Stimulated activated CD4-positive, alpha-beta T cell treated with anti-CD3 and anti-CD28 coated beads, Interleukin-1b, Interleukin-23, amount 100 ng/mL, for 48 hours (primary cell): ENCODE measurements around the gene KCNQ2.

ENCODE experiments used
- DNase-seq: peaks from one replicate; pipeline ENCODE4 v3.0.0-alpha.2; 2020

The KCNQ2 gene

DNA sequence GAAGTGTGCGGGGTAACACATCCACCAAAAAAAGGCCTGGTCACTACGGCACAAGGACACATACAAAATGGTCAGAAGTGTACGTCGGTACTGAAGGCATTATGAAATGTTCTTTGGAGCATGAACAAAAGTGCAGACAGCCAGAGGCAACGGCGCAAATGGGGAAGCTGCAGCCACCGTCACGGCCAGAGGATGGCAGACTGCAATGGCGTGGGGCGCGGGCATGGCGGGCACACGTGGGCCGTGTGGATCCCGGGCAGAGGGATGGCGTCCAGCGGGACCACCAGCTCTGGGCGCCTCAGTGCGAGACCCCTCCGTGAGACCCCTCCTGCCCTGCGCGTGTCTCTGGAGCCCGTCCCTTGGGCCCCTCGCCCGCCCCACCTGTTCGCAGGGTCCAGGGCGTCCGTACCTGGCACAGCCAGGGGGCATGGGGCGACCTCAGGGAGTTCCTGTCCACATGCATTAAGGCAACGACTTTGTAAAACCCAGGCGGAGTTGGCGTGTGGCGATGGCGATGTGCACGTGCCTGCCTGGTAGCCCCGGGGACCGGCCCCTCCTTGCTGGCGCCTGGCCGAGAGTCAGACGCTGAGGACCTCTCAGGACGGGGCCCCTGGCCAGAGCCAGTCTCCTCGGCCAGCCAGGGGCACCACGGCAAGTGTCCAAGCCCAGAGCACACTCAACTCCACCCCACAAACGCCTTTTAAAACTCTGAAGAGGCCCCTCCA lies 71.8 kb downstream of the KCNQ2 start:
- DNase-seq = no peak

DNA sequence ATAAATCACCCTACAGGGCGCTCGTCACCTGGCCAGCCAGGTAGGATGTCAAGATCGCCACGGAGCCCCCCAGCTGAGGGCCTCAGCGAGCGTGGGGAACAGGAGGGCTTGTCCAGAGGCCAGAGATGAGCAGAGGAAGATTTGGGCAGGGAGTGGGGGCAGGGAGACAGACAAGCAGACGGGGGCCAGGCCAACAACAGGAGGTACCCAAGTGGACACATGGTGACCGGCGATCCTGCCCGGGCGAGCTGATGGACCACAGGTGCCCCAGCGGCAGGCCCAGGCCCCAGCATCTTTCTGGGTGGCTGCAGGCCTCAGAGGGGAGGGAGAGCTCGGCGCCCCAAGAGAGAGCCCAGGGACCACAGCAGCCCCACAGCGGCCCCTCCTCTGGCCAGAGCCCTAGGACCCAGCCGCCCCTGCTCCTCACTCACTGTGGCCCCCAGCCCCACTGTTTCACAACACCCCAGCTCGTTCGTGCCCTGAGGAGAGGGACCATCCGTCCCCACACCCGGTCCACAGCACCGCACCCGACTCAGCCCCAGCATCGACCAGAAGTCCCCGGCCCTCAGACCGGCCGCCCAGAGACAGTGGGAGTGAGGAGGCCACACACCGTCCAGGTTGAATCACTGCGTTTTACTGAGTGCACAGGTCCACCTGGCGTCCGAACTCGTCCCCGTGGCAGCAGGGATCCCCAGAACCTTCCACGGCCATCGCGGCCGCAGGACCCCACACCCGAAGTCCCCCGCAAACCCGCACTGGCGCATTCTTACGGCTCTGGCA lies 72.7 kb downstream of the KCNQ2 start:
- DNase-seq = no peak

DNA sequence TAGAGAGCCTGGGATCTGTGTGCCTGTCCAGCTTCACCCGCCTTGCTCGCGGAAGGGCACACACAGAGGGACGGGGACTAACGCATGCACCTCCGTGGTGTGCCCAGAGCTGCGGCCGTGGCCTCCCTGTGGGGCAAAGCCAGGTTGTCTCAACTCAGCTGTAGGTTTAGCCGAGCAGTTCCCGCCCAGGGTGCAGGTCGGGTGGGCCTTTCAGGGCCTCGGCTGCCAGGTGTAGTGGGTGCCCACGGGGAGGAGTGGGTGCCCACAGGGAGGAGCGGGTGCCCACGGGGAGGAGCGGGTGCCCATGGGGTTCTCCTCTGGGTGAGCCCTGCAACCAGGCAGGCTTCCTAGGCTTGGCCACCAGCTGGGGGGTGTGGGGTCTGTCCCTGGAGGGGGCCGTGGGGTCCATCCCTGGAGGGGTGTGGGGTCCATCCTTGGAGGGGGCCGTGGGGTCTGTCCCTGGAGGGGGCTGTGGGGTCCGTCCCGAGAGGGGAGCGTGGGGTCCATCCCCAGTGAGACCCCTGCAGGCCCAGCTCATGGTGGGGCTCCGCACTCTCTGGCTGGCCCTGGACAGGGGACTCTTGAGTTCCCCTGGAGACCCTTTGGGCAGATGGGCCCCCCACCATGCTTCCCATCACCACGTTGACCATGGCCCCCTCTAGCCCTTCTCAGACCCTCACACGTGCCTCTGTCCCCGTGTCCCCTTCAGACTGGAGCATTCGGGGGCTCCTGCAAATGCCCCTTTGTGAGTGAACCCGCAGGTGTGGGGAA lies 73.5 kb downstream of the KCNQ2 start:
- DNase-seq = no peak

DNA sequence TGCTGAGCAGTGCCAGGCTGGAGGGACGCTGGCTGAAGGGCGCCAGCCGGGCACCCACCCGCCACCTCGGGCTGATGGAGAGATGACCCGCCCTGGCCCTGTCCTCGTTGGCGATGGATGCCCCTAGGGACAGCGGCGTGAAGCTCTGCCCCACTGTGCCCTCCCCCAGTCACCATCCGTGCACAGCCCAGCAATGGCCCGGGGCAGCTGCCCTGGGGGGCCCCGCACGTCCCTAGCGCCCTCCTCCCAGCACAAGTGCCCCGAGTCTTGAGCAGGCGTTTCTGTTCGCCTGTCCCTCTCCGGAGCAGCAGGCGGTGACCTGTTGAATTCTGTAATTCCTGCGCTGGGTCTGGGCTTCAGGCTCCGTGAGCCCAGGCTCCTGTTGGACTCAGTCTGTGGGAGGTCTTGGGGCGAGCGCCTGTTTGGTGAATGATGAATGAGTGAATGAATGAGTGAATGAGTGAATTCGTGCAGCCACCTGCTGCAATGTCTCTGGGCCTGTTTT lies 74.5 kb downstream of the KCNQ2 start:
- no peak for DNase-seq

DNA sequence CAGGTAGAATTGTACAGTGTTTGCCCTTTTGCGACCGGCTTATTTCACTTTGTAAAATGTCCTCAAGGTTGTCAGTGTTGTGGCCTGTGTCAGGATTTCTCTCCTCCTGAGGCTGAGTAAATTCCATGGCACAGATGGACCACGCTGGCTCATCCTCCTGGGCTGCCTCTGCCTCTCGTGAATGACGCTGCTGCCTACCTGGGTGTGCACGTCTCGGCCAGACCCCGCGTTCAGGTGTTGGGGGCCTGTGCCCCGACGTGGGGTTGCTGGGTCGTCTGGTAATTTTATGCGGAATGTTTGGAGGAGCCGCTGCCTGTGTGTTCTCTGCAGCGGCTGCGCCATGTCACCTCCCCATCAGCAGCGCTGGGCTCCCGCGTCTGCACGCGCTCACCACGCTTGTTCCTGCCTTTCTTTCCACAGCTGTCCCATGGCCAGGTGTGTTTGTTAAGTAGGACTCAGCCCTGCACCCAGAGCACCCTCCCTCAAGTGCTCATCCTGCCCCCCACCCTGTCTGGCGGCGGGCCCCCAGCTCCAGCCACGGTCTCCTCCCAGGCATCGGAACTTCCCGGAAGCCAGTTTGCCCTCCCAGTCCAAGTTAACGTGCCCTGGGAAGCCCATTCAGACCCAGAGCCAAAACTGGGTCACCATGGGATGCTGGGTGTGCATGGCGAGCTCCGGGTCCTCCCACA lies 75.2 kb downstream of the KCNQ2 start:
- no peak for DNase-seq

DNA sequence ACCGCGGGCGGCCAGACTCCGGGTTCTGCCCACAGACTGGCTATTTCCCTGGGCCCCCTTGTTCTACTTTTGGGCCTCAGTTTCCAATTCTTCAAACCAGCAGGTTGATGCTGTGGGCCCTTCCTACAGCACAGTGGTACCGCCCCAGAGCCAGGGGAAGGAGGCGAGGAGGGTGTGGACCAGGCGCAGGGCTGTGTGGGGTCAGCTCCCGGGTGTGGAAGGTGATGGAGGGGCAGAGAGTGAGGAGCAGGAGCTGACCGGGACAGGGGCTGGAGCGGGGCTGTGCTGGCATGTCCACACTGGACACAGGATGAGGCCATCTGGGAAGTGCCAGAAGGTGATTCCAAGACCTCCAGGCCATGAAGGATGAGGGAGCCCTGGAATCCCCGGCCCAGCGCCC lies 76.2 kb downstream of the KCNQ2 start:
- no peak for DNase-seq

DNA sequence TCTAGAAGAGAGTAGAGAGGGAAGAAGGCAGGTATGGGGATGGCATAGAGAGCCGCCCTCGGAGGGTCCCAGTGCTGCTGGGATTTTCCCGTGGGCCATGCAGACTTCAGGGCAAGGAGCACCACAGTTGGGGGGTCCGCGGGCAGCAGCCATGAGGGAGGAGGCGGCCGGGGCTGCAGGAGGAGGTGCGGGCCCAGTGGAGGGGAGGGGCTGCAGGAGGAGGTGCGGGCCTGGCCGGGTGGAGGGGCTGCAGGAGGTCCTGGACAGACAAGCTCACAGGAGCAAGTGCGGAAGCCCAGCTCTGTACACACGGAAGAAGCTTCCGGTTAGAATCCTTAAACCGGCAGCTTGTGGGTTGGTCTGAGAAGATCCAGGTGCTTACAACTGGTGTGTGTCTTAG lies 76.7 kb downstream of the KCNQ2 start:
- DNase-seq = no peak

DNA sequence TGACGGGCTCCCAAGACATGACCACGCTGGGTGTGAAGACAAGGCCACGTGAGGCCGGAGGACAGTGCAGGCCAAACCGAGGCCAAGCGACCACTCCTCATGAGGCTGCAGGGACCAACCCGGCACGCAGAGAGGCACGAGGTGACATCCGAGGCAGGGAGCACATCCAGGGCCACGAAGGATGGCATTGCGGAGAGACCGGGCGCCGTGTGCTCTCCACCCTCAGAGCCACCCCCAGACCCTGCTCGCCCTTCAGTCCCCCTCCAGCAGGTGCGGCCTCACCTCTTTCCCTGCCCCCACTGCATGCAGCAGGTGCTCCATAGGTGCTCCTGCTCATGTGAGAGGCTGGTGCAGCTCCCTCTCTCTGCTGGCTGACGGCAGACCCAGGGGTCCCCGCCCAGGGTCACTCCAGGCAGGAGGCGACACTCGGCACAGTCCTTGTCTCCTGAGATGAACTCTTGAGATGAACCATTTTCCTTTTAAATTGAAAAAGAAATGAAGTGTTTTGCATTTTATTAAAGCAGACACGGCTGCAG lies 77.5 kb downstream of the KCNQ2 start:
- DNase-seq = no peak

DNA sequence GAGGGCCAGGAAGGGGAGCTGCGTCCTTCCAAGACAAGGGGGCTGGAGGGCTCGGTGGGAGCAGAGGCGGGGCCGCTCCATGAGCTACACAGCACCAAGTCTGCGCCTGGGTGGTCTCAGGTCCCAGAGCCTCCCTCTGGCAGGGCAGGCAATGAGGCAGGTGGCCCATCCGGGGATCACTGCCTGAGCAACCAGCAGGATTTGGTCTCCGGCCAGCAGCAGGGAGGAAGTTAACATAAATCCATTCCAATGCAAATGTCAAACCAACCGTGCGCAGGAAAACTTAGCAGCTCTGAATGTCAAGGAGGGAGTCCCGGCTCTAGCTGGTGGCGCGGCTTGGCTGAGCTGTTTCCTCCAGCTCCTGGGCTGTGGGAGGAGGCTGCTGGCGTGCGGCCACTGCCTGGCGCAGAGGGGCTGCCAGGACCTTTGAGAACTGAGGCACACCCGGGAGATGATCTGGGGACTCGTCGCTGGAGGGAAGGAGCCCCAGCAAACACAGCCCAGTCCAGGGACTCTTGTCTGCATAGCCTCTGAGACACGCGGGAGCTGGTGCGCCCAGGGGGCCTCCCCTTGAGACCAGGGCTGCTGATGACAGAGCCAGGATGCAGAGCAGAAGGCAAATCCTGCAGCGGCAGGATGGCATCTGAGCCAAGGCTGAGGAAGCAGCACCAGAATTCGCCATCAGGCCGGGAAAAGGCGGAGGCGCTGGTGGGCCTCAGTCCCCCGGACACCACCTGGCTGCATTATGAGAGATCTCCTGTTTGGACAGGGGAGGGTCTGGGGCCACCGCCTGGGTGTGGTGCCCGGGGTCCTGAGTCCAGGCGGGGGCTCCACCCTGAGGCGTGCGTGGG lies 78.2 kb downstream of the KCNQ2 start:
- DNase-seq = no peak

DNA sequence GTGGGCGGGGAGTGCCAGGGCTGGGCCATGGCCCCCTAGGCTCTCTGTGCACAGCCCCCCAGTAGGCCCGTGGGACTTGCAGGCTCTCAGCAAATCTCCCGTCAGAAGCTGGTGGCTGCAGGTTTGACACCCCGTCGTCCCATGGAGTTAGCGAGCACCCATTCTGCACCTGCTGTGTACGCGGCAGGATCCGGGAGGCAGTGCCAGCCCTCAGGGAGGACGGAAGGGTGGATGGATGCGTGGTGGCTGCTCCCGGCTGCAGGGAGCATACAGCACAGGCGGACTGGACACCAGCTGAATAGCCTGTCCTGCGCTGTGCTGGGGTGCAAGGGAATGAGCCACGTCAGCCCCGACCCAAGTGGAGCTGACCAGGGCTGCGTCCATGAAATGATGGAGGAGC lies 78.9 kb downstream of the KCNQ2 start:
- DNase-seq = no peak

DNA sequence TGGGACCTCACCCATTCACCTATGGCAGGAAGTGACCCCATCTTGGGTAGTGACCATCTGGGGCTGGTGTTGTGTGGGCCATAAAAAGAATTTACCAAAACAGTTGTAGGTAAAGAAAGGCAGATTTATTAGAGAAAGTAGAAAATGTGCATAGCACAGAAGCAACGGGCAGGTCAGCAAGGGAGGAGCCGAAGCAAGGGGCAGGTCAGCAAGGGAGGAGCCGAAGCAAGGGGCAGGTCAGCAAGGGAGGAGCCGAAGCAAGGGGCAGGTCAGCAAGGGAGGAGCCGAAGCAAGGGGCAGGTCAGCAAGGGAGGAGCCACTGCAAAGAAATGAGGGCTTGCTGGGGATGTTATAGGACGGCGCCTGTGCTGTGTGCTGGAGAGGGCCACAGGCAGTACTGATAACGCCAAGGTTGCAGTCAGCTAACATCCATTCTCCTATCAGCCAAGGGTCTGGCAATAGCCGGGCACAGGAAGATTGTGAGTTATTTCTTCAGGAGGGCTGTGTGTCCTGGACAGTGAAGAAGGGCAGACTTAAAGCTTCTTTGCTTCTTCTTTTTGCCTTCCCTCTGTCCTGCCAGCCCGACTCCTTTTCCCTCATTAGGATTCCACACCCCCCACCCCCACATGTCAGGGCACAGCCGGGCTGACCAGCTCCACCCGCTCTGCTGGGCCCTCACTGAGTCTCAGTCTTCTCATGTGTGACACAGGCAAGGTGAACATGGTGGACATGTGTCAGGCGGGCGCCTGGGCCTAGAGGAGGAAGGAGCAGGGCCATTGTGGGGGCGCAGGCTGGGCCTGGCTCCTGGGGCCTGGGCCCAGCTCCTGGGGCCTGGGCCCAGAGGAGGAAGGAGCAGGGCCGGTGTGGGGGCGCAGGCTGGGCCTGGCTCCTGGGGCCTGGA lies 79.7 kb downstream of the KCNQ2 start:
- no peak for DNase-seq

DNA sequence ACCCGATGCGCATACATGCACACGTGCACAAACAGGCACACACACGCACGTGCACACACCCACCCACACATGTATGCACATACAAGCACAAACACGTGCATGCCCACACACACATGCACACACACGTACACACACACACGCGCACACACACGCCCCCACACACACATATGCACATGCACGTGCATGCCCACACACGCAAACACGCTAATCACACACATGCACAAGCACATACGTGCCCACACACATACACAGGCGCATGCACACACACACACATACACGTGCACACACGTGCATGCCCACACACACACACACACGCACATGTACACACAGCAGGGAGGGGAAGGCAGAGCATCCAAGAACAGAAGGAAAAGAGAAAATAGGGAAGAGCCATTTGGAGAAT lies 84.5 kb downstream of the KCNQ2 start:
- DNase-seq = no peak

DNA sequence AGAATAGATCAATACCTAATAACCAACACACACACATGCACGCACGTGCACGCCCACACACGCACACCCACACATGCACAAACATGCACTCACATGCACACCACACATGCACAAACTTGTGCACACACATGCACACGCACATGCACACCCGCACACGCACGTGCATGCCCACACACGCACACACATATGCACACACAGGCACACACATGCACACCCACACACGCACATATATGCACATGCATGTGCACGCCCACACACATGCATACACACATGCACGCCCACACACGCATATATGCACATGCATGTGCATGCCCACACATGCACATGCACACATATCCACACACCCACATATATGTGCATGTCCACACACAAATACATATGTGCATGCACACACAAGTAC lies 85.1 kb downstream of the KCNQ2 start:
- no peak for DNase-seq

DNA sequence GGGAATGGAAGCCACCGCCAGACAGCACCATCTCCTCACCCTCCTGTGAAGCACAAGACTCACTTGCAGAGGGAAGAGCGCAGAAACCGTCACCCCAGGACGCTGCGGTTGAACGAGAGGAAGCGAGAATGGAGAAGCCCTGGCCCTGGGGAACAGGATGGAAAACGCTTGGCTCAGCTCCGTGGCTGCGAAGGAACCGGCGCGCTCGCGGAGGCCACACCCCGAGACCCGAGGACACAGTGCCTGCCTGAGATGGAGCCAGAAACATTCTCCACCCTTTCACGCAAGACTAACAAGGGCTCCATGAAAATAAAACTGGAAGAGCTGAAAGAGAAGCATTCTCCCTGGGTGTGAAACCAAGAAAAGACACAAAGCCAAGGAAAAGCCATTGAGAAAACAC lies 86.0 kb downstream of the KCNQ2 start:
- no peak for DNase-seq

DNA sequence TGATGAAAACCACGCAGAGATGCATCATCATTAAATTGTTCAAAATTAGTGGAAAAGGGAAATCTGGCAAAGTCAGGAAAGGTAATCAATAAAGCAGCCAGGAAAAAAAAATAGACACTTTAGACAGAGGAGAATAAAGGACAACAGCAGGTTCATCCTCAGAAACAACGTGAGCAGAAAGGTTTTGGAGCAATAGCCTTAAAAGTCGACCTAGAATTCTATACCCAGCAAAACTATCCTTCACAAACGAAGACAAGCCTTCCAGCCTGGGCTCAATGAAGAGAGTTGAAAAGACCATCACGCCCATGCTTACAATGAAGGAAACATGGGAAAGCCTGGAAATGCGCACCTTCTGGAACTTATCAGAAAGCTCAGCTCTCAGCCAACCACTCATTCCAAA lies 86.6 kb downstream of the KCNQ2 start:
- no peak for DNase-seq

DNA sequence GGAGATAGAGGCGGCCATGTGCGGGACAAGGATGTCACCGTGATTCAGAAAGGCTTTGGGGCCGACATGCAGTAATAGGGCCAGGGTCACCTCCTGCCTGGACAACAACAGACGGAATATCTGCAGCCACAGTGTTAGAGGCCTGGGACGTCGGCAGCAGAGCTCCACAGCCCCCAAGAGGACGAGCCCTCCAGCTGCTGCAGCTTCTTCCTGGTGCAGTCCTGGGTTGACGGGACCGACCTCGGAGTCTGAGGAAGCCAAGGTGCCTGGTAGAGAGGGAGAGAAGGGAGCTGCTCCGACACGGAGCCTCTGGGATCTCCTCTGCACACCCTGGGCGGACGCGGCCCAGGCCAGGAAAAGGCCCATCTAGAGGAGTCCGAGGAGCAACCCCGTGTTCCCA lies 88.1 kb downstream of the KCNQ2 start:
- DNase-seq = no peak

DNA sequence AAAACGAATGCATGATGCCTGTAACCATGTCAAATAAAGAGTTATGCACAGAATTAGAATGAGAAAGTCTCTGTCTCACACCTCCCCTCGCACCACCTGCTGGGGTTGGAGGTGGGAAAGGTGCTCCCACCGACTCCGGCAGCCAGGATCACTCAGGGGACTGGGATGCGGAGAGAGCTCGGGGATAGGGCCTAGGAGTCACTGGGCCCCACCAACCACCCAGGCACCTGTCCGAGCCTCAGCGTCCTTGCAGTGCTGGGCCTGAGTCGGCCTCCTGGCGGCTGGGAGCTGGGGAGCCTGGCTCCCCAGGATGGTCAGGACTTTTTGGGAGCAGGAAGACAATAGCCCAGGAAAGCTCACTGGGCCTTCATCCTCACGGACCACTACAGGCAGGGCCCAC lies 88.9 kb downstream of the KCNQ2 start:
- no peak for DNase-seq

DNA sequence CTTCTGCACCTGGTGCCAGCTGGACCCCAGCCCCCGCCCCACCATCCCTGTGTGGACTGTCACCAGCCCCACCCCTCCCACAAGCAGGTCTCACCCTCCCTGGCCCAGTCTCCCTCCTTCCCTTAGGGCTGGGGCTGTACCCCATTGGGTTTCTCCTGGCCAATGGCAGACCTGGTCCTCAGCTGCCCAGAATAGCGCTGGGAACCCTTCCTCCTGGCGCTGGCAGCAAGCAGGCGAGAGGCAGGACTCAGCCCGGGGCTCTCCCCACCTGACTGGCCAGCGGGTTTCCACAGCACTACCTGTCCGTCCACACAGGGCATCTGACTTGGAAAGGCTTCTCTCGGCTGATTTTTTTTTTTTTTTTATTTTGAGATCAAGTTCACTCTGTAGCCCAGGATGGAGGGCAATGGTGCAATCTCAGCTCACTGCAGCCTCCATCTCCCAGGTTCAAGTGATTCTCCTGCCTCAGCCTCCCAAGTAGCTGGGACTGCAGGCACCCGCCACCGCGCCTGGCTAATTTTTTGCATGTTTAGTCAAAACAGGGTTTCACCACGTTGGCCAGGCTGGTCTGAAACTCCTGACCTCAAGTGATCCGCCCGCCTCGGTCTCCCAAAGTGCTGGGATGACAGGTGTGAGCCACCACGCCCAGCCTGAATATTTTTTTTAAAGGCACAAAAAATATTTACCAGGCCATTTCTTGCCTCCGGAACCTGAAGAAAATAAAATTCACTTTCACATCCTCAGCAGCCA lies 89.7 kb downstream of the KCNQ2 start:
- no peak for DNase-seq

DNA sequence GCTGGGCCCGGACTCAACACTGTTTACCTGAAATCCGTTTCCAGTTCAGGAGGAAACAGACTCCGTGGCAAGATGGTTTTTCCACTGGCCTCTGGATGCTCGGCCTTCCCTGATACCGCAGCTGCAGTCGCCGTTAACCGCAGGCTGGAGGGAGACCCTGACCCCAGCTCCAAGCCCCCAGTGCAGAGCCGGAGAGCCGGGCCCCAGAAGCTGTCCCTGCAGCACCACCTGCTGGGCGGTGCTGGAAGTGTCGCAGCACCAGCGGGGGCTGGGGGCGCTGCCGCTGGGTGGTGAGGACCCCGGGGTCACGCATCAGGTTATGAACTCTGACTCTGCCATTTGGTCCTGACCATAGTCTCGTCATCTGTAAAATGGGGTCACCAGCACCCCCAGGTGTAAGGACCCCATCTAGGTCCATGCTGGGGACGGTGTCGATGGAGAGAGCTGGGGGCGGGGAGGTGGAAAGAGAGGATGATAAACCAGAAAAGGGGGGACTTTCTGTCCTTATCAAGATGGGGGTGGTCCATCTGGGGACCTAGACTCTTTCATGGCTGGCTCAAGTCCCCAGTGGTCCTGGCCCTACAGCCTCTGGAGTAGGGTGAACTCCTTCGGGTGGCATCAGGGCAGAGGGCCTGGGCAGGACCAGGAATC lies 90.5 kb downstream of the KCNQ2 start:
- DNase-seq = no peak
